Suppressor macrophage treated with lipopolysaccharide for 1 hour (primary cell): ENCODE data around the gene CELA3B.
"Not testable (repeated sequence)": the region's sequence is repeated elsewhere in the genome, so short reads cannot be mapped to it uniquely, and the experiment has no call there.

Experiments
- DNase-seq, 3 donors: peaks; one replicate each; pipeline ENCODE4 v3.0.0-alpha.2; 2020 to 2022

CELA3B gene

DNA sequence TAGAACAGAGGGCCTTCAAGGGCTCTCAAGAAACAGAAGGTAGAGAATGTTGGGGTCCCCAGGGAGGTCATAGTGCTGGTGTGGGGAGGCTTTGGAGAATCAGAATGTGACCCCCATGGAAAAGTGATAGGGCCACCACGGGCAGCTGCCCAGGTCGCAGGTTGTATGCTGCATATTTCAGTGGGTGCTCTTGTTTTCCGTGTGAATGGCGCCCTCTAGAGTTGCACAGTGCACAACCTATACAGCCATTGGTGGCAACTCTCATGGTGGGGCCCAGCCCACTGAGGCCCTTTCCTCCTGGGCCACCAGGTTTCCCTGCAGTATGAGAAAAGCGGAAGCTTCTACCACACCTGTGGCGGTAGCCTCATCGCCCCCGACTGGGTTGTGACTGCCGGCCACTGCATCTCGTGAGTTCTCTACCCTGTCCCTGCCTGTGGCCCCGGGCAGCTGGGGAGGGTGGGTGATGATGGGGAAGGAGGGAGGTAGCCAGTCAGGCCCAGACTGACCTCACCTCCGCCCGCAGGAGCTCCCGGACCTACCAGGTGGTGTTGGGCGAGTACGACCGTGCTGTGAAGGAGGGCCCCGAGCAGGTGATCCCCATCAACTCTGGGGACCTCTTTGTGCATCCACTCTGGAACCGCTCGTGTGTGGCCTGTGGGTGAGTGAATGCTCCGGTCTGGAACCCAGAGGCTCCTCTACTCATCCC, 3.8 kb downstream of the CELA3B start:
- not testable (repeated sequence) for DNase-seq

DNA sequence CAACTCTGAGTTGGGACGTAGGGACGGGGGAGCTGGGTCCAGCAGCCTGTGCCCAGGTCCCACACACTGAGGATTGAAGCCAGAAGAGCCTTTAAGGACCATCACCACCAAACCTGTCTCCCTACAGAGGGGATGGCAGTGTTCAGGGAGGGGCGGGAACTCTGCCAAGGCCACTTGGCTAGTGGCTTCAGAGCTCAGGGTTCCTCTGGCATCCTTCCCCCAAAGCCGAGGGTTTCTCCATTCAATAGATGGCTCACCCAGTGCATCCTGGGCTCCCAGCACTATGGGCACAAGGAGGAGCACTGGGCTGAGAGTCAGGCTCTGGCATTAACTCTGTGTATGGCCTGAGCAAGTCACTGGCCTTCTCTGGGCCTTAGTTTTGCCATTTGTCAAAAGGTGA, 4.4 kb downstream of the CELA3B start:
- DNase-seq: not testable (repeated sequence)

DNA sequence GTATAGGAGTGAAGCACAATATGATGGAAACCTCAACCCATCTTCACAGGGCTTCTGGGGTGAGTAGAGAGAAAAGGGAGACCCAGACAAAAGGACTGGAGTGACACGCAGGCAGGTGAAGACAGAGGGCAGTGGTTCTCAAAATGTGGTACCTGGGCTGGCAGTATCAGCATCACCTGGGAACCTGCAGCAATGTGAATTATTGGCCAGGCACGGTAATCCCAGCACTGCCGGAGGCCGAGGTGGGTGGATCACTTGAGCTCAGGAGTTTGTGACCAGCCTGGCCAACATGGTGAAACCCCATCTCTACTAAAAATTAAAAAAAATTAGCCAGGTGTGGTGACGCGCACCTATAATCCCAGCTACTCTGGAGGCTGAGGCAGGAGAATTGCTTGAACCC, 5.3 kb downstream of the CELA3B start:
- DNase-seq: not testable (repeated sequence)

DNA sequence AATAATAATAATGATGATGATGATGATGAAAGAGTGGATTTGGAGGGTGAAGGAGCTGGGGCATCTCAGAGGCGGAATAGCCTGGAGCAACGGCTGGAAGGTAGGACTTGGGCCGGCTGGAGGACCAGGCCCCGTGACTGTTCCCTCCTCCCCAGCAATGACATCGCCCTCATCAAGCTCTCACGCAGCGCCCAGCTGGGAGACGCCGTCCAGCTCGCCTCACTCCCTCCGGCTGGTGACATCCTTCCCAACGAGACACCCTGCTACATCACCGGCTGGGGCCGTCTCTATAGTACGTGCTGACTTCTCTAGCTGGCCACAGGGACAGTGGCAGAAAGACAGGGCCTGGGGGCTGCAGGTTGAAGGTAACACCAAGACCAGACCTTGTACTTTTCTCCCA, 6.7 kb downstream of the CELA3B start:
- not testable (repeated sequence) for DNase-seq

DNA sequence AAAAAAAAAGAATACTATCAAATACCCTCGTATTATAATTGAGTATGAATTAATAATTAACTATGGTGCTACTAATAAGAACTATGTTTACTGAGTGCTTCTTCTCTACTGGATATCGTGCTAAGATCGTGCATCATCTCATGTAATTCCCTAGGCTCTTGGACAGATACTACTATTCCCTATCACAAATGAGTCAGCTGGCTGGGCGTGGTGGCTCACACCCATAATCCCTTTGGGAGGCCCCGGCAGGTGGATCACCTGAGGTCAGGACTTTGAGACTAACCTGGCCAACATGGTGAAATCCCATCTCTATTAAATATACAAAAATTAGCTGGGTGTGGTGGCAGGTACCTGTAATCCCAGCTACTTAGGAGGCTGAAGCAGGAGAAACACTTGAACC, 9.1 kb downstream of the CELA3B start:
- DNase-seq: not testable (repeated sequence)

DNA sequence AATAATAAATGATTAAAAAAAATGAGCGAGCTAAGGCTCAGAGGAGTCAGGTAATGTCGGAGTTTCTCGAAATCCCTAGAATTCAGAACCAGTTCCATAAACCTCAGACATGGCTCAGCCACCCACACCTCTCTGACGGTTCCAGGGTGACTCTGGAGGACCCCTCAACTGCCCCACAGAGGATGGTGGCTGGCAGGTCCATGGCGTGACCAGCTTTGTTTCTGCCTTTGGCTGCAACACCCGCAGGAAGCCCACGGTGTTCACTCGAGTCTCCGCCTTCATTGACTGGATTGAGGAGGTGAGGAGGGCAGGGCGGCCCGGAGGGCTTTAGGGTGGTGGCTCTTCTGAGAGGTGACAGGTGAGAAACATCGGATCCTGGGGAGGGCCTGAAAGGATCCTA, 9.6 kb downstream of the CELA3B start:
- not testable (repeated sequence) for DNase-seq

DNA sequence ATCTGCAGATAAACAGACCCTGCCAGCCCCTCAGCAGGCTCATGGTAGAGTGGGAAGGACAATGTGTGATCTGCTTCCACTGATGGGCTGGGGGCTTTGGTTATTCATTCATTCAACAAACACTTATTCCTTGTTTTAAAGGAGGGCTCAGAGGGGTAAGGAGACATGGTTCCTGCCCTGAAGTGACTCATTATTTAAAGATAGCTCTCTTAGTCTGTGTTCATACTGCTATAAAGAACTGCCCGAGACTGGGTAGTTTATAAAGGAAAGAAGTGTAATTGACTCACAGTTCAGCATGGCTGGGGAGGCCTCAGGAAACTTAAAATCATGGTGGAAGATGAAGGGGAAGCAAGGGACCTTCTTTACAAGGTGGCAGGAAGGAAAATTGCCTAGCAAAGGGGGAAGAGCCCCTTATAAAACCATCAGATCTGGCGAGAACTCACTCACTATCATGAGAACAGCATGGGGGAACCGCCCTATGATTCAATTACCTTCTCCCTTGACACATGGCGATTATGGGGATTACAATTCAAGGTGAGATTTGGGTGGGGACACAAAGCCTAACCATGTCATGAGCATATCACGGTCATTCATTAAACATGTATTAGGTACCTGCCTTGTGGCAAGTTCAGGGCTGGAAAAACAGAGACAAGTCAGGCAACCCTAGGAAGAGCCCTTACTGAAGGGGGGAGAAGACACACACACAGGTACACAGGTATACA, 13.0 kb downstream of the CELA3B start:
- not testable (repeated sequence) for DNase-seq

DNA sequence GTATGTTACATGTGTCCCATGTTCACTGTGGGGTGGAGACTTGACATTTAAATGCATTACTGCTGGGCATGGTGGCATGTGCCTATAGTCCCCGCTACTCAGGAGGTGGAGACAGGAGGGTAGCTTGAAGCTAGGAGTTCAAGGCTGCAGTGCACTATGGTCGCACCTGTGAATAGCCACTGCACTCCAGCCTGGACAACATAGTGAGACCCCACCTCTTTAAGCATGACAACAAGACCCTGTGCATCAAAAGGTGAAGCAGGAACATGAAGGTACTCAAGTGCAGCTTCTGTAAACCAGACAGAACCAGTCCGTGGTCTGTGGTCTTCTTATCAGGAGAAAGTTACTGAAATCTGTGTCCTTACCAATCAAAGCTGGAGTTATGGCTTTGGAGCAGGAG, 15.4 kb downstream of the CELA3B start:
- not testable (repeated sequence) for DNase-seq

DNA sequence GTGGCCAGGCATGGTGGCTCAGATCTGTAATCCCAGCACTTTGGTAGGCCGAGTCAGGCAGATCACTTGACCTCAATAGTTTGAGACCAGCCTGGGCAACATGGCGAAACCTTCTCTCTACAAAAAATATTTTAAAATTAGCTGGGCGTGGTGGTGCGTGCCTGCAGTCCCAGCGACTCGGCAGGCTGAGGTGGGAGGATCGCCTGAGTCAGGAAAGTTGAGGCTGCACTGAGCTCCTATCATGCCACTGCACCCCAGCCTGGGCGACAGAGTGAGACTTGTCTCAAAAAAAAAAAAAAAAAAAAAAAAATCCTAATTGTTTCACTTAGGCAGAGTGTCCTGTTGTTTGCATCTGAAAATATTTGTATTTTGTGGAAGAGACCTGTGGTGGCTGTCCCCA, 17.9 kb downstream of the CELA3B start:
- not testable (repeated sequence) for DNase-seq

DNA sequence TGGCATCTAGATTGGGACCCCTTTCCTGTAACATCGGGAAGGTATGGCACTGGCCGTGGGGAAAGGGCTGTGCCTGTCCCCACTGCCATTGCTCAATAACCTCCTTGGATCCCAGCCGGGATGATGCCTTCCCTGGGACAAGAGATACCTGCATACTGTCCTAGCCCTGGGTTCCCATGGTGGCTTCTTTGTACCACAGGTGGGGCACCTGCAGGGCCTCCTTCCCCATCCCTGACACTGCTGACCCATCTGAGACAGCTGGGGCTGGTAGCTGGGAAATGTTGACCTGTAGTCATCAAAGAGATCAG, 19.8 kb downstream of the CELA3B start:
- not testable (repeated sequence) for DNase-seq

DNA sequence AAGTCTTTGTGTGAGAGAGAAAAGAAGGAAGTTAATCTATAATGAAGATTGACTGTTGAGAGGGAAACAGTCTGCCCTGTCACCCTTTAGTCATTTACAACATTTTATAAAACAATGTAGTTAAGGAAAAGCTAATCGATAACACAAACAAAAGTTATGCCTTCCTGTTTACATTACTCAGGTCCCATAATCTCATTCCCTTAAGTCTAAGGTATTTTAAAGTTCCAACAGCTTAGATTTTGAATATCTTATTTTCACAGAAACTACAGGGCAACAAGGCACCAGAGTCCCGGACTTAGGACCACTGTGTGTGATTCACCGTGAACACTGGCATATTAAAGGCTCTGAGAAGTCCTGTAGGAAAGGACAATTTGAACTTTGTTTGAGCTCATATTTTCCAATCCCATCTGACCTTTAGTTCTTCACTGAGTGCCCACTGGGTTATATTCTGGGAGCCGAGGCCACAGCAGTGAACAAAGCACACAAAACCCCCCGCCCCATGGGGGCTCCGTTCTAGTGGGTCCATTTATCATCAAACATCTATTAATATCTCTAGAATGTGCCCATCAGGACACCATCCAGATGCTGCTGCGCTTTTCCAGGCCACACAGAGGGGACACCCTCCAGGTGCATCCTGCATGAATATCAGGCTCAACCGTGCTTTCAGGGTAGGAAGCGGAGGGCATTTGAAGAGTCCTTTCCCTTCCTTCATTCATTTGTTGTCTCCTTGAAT, 21.2 kb downstream of the CELA3B start:
- peak in 1 of 3 donors; percentile 32 for DNase-seq

DNA sequence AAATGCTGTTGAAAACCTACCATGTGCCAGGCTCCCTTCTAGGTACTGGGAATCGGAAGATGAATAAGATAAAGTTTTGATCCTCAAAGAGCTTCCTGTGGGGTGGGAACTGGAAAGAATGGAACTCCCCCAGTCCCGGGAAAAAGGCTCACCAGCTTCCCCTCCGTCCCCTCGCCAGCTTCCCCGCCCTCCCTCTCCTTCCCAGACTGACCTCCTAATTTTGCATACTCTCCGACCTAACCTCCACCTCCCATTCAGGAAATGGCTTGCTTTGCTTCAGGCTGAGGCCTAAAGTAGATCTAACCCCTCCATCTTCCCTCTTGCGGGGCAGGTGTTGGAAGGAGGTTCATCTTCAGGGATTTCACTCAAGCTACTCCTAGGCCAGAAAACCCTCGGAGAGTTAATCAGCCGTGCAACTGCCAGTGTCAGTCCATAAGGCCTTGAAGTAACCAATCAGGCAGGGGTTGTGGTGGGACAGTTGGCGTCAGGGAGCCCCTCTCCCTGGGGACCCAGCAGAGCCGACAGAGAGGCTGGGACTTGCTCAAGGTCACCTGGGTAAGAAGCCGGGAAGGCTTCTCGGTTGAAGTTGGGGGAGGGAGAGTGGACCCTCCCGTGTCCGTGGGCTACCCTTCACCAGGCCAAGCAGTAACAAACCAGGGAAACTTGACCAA, 21.9 kb downstream of the CELA3B start:
- DNase-seq: not testable (repeated sequence)

DNA sequence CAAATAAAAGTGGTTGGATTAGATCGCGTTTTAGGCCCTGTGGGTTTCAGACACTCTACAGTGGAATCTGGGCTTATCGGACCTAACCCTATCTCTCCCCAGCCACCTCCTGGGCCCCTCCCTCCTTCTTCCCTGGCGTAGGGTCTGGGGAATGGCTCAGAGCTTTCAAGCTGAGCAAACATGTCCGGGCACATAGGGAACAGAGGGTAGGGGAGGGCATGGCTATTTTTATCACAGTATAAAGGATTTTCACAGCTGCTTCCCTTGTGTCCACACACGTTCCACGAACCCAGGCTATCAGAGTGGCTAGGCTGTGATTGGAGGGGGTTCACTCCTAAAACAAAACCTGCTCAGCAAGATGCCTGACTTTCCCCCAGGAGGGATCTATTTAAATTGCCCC, 22.8 kb downstream of the CELA3B start:
- DNase-seq: not testable (repeated sequence)

DNA sequence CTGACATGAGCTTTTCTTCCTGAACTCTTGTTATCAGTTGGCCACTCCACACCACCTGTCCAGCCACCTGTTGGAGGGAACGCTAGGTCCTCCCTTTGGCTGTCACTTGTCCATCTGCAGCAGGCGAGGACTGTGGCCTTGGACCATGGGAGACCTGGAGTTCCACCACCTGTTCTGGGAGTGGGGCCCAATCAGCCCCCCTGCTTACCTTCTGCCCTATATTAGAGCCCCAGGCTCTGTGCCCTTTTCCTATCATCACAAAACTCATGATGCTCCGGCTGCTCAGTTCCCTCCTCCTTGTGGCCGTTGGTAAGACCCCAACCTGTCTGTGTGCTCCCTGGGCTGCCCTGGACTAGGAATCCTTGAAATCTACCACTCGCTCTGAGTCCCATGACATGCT, 24.6 kb downstream of the CELA3B start, which contains the start of gene CELA3A:
CELA3A (plus strand) TSS at position 249 of the 400 bp plus-strand sequence; CDS start at position 267, 18 bp downstream.
- no peak for DNase-seq

DNA sequence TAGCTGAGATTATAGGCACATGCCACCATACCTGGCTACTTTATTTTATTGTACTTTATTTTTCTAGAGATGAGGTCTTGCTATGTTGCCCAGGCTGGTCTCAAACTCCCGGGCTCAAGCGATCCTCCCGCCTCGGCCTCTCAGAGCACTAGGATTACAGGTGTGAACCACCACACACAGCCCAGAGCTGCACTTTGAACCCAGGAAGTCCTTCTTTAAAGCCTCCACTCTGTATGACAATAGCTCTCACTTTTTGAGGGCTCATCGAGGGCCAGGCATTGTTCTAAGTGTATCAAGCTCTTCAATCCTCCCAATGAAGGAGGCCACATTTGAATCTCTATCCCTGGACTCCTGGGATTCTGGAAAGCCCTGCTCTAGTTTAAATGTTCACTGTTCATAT, 25.6 kb downstream of the CELA3B start:
- DNase-seq: not testable (repeated sequence)

DNA sequence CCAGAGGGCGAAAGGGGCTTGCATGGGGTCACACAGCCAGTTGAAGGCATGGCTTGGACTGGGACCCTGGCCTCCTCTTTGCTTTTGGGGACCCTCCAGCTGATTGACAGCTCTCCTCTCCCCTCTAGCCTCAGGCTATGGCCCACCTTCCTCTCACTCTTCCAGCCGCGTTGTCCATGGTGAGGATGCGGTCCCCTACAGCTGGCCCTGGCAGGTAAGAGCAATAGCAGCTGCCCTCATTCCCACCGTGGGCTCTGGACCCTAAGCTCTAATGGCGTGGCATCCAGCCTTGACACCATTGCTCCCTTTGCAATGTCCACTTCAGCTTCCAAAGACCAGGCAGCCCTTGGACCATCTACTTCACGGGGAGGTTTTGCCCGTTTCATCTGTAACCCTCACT, 26.1 kb downstream of the CELA3B start:
- DNase-seq: not testable (repeated sequence)

DNA sequence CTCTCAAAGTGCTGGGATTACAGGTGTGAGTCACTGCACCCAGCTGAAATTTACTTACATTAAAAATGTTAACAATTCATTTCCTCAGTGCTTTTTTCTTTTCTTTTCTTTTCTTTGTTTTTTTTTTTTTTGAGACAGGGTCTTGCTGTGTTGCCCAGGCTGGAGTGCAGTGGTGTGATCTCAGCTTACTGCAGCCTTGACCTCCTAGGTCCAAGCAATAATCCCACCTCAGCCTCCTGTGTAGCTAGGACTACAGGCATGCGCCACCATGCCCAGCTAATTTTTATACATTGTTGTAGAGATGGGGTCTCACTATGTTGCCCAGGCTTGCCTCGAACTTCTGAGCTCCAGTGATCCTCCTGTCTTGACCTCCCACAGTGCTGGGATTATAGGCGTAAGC, 27.1 kb downstream of the CELA3B start:
- not testable (repeated sequence) for DNase-seq

DNA sequence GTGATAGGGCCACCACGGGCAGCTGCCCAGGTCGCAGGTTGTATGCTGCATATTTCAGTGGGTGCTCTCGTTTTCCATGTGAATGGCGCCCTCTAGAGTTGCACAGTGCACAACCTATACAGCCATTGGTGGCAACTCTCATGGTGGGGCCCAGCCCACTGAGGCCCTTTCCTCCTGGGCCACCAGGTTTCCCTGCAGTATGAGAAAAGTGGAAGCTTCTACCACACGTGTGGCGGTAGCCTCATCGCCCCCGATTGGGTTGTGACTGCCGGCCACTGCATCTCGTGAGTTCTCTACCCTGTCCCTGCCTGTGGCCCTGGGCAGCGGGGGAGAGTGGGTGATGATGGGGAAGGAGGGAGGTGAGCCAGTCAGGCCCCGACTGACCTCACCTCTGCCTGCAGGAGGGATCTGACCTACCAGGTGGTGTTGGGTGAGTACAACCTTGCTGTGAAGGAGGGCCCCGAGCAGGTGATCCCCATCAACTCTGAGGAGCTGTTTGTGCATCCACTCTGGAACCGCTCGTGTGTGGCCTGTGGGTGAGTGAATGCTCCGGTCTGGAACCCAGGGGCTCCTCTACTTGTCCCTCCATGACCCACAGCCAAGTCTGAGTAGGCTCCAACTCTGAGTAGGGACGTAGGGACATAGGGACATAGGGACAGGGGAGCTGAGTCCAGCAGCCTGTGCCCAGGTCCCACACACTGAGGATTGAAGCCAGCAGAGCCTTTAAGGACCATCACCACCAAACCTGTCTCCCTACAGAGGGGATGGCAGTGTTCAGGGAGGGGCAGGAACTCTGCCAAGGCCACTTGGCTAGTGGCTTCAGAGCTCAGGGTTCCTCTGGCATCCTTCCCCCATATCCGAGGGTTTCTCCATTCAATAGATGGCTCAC, 28.7 kb downstream of the CELA3B start:
- DNase-seq: peak; percentile 56 to 76 (median 65)

DNA sequence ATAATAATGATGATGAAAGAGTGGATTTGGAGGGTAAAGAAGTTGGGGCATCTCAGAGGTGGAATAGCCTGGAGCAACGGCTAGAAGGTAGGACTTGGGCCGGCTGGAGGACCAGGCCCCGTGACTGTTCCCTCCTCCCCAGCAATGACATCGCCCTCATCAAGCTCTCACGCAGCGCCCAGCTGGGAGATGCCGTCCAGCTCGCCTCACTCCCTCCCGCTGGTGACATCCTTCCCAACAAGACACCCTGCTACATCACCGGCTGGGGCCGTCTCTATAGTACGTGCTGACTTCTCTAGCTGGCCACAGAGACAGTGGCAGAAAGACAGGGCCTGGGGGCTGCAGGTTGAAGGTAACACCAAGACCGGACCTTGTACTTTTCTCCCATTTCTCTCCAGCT, 29.9 kb downstream of the CELA3B start:
- not testable (repeated sequence) for DNase-seq

DNA sequence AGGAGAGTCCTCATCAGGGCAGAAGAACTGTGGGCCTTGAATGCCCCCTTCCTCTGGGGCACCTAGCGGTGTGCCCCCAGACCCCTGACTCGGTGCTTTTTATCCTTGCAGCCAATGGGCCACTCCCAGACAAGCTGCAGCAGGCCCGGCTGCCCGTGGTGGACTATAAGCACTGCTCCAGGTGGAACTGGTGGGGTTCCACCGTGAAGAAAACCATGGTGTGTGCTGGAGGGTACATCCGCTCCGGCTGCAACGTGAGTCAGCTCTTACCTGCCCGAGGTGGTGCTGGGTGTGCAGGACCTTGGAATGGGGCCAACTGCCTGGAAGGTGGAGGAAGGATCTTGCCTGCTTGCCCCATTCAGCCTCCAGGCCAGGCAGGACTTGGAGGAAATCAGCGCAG, 30.4 kb downstream of the CELA3B start:
- DNase-seq: not testable (repeated sequence)

DNA sequence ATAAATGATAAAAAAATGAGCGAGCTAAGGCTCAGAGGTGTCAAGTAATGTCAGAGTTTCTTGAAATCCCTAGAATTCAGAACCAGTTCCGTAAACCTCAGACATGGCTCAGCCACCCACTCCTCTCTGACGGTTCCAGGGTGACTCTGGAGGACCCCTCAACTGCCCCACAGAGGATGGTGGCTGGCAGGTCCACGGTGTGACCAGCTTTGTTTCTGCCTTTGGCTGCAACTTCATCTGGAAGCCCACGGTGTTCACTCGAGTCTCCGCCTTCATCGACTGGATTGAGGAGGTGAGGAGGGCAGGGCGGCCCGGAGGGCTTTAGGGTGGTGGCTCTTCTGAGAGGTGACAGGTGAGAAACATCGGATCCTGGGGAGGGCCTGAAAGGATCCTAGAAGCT, 32.7 kb downstream of the CELA3B start:
- not testable (repeated sequence) for DNase-seq

DNA sequence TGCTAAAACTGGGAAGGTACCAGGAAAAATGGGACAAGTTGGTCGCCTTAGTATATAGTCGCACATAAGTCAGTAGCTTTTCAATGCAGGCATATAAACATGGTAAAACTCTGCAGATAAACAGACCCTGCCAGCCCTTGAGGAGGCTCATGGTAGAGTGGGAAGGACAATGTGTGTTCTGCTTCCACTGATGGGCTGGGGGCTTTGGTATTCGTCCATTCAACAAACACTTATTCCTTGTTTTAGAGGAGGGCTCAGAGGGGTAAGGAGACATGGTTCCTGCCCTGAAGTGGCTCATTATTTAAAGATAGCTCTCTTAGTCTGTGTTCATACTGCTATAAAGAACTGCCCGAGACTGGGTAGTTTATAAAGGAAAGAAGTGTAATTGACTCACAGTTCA, 35.9 kb downstream of the CELA3B start:
- DNase-seq: not testable (repeated sequence)
